Measurements from ENCODE around the gene HECW1. TPM values are rescaled to one million over a fixed set of nuclear protein-coding genes. Genes with fewer than 3 reads are reported as not detected.
"Not testable (repeated sequence)": the region's sequence is repeated elsewhere in the genome, so short reads cannot be mapped to it uniquely, and the experiment has no call there.

The HECW1 gene
- total RNA-seq, 1 experiment from 2014 or later: 1.8 TPM

GRCh38 chr7:43569424-43569823, 457.0 kb downstream of the HECW1 start:
- Histone ChIP-seq H3K9me3 (no peaks in the 10 kb centered on the region), H3K36me3 (ENCODE audit: control insufficient read depth, insufficient read depth, low read length) (no peaks in the 10 kb centered on the region), H3K4me3 (ENCODE audit: low read depth, low read length) (no peak overlapping the region), H3K27me3 (replicated peaks; ENCODE audit: control insufficient read depth, insufficient read depth, low read length) (no peaks in the 10 kb centered on the region), H3K4me1 (no peaks in the 10 kb centered on the region)
- no TSS peak for BruUV-seq (replicated peaks)
- no peak for TF ChIP-seq CTCF (IDR thresholded peaks at IDR 0.05; ENCODE audit: insufficient read depth in 1 of 2, low read depth in 1 of 2, low read length in 1 of 2, severe bottlenecking in 1 of 2, unreplicated experiment in 1 of 2)
- Mint-ChIP-seq H3K27me3 (ENCODE audit: insufficient read depth, unreplicated experiment) (no peaks in the 10 kb centered on the region), H3K9me3 (ENCODE audit: unreplicated experiment) (no peaks in the 10 kb centered on the region), H3K4me1 (ENCODE audit: low read depth, unreplicated experiment) (peaks cover 7% of the 10 kb centered on the region), H3K4me3 (ENCODE audit: unreplicated experiment) (no peak overlapping the region), H3K36me3 (ENCODE audit: insufficient read depth, unreplicated experiment) (no peaks in the 10 kb centered on the region), H3K27ac (ENCODE audit: unreplicated experiment) (no peak overlapping the region)
- DNase-seq: no peak
- ChIA-PET CTCF (interaction anchor here (2.7 kb wide), 1 partner anchor 13 kb away, joined by 10 read pairs; the partner anchor contains the start of gene STK17A), POLR2A (no interaction called here)
- intact Hi-C loops (cut with micrococcal nuclease; ENCODE audit: unreplicated experiment): no loop called here

- no peaks in the 10 kb centered on the region for H3K36me3 ChIP-seq (ENCODE audit: control insufficient read depth, insufficient read depth, low read length)
- Mint-ChIP-seq H3K4me3 (ENCODE audit: unreplicated experiment) (no peak overlapping the region), H3K9me3 (ENCODE audit: unreplicated experiment) (no peaks in the 10 kb centered on the region), H3K36me3 (ENCODE audit: insufficient read depth, unreplicated experiment) (no peaks in the 10 kb centered on the region), H3K27me3 (ENCODE audit: insufficient read depth, unreplicated experiment) (no peaks in the 10 kb centered on the region), H3K27ac (ENCODE audit: unreplicated experiment) (no peak overlapping the region), H3K4me1 (ENCODE audit: low read depth, unreplicated experiment) (peaks cover 7% of the 10 kb centered on the region)
- no peaks in the 10 kb centered on the region for H3K9me3 ChIP-seq
- H3K4me3 ChIP-seq (ENCODE audit: low read depth, low read length): no peak overlapping the region
- no peaks in the 10 kb centered on the region for H3K4me1 ChIP-seq
- no peaks in the 10 kb centered on the region for H3K27me3 ChIP-seq (replicated peaks; ENCODE audit: control insufficient read depth, insufficient read depth, low read length)
- BruUV-seq (replicated peaks): no TSS peak
- intact Hi-C loops (cut with micrococcal nuclease; ENCODE audit: unreplicated experiment): no loop called here
- ChIA-PET POLR2A (no interaction called here), CTCF (interaction anchor here (1.2 kb wide), 1 partner anchor 129 kb away, joined by 4 read pairs; no protein-coding TSS in a partner anchor)
- no peak for DNase-seq
- TF ChIP-seq CTCF (IDR thresholded peaks at IDR 0.05; ENCODE audit: insufficient read depth in 1 of 2, low read depth in 1 of 2, low read length in 1 of 2, severe bottlenecking in 1 of 2, unreplicated experiment in 1 of 2): no peak
Observed at GRCh38 chr7:43570688-43571365, 458.4 kb downstream of the HECW1 start.

GRCh38 chr7:43572516-43573049, 460.1 kb downstream of the HECW1 start:
- Histone ChIP-seq H3K9me3 (no peaks in the 10 kb centered on the region), H3K27me3 (replicated peaks; ENCODE audit: control insufficient read depth, insufficient read depth, low read length) (no peaks in the 10 kb centered on the region), H3K4me3 (ENCODE audit: low read depth, low read length) (no peak overlapping the region), H3K36me3 (ENCODE audit: control insufficient read depth, insufficient read depth, low read length) (no peaks in the 10 kb centered on the region), H3K4me1 (peaks cover 9% of the 10 kb centered on the region)
- no TSS peak for BruUV-seq (replicated peaks)
- no peak for DNase-seq
- POLR2A ChIA-PET: no interaction called here
- Mint-ChIP-seq H3K27me3 (ENCODE audit: insufficient read depth, unreplicated experiment) (no peaks in the 10 kb centered on the region), H3K27ac (ENCODE audit: unreplicated experiment) (no peak overlapping the region), H3K36me3 (ENCODE audit: insufficient read depth, unreplicated experiment) (no peaks in the 10 kb centered on the region), H3K4me3 (ENCODE audit: unreplicated experiment) (no peak overlapping the region), H3K9me3 (ENCODE audit: unreplicated experiment) (no peaks in the 10 kb centered on the region), H3K4me1 (ENCODE audit: low read depth, unreplicated experiment) (peaks cover 11% of the 10 kb centered on the region)
- CTCF ChIA-PET: interaction anchor here (2.2 kb wide), 1 partner anchor 10 kb away, joined by 11 read pairs; the partner anchor contains the start of gene STK17A
- TF ChIP-seq CTCF (IDR thresholded peaks at IDR 0.05; ENCODE audit: insufficient read depth in 1 of 2, low read depth in 1 of 2, low read length in 1 of 2, severe bottlenecking in 1 of 2, unreplicated experiment in 1 of 2): no peak
- intact Hi-C loops (cut with micrococcal nuclease; ENCODE audit: unreplicated experiment): no loop called here

GRCh38 chr7:43573832-43574231, 461.4 kb downstream of the HECW1 start:
- DNase-seq; H3K9me3 Mint-ChIP-seq (ENCODE audit: unreplicated experiment); H3K27ac Mint-ChIP-seq (ENCODE audit: unreplicated experiment); H3K9me3 ChIP-seq; POLR2A ChIA-PET; H3K4me3 Mint-ChIP-seq (ENCODE audit: unreplicated experiment); H3K27me3 Mint-ChIP-seq (ENCODE audit: insufficient read depth, unreplicated experiment); H3K36me3 ChIP-seq (ENCODE audit: control insufficient read depth, insufficient read depth, low read length); H3K4me3 ChIP-seq (ENCODE audit: low read depth, low read length); H3K36me3 Mint-ChIP-seq (ENCODE audit: insufficient read depth, unreplicated experiment); intact Hi-C loops (cut with micrococcal nuclease; ENCODE audit: unreplicated experiment); BruUV-seq (replicated peaks); H3K27me3 ChIP-seq (replicated peaks; ENCODE audit: control insufficient read depth, insufficient read depth, low read length): not testable (repeated sequence)
- peaks cover 15% of the 10 kb centered on the region for H3K4me1 Mint-ChIP-seq (ENCODE audit: low read depth, unreplicated experiment)
- CTCF ChIA-PET: interaction anchor here (0.7 to 2.2 kb wide), 2 partner anchors 9 to 12 kb away, joined by 3 to 11 read pairs; partner anchors contain the start of gene STK17A
- H3K4me1 ChIP-seq: peaks cover 14% of the 10 kb centered on the region
